GM18505 (cell line): ENCODE data around the gene DLD.

Experiments
- ATAC-seq: cut with Tn5 transposase; IDR thresholded peaks from one replicate; pipeline ENCODE4 v1.9.1; 2021; ENCODE audit not compliant: unreplicated experiment
- POLR2A ChIP-seq: IDR thresholded peaks from 4 replicates; pipeline ENCODE4 v1.6.1; 2011; ENCODE audit warnings: borderline replicate concordance; ENCODE audit not compliant: insufficient read depth, insufficient read length; ENCODE audit errors: extremely low read depth

The DLD gene

DNA sequence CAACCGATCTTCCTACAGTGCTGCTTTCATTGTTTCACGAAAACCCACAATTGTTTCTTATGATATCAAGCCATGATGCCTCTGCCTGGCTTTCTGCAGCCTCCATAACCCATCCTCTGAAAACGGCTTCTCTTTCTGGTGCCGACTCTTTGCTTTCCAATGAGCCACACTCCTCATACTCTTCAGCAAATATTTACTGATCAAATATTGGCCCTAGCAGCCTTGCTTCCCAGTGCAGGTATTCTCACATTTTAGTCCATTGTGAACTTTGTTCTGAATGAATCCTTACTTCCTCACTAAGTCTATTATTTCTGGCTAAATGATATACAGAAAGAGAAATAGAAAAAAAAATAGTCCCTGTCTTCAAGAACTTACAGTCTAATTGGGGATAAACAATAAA is 76.4 kb downstream of the DLD start:
- no peak for TF ChIP-seq POLR2A
- ATAC-seq, result no peak

DNA sequence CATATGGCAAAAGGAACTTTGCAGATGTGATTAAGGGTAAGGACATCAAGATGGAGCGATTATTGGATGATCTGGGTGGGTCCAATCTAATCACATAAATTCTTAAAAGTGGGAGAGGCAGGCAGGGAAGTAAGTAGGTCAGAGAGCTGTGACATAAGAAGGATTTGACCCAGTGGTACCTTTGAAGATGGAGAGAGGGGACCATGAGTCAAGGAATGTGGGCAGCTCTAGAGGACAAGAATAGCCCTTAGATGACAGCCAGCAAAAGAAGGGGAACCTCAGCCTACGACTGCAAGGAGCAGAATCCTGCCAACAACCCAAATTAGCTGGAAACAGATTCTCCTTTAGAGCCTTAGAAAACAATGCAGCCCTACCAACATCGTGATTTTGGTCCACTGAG is 77.5 kb downstream of the DLD start:
- no peak for ATAC-seq
- TF ChIP-seq POLR2A, result no peak

DNA sequence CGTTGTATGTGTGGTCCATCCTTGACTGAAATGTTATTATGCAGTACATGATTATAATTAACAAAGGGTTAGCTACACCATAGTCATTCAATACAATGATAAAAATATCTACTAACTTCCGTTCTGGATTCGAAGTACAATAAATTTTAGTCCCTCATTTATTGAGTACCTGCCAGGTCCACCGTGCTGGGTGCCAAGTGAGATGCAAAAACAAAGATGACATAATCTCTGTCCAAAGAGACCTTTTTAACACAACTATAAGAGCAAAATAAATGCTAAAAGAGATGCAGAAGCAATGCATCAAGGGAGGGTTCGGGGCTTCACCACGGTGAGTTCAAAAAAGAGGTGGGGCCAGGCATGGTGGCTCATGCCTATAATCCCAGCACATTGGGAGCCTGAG is 78.9 kb downstream of the DLD start:
- ATAC-seq, result no peak
- TF ChIP-seq POLR2A, result no peak
